Skin epidermis (tissue), 12 donors: ENCODE results near the gene PDE4B.
A peak's percentile ranks its signal among the peaks of the same experiment; 100 is the strongest.

ENCODE experiments used
- H3K27ac ChIP-seq, 21 experiments: fragments of 200-600 bp; sonication (generic) in 11 of 21; one replicate each; pipeline ENCODE4 v1.5.0; 2020; ENCODE audit warnings: mild to moderate bottlenecking in 3 of 21, inconsistent platforms in 2 of 21, moderate library complexity in 2 of 21
- H3K4me3 ChIP-seq, 7 experiments: fragments of 200-600 bp; sonication (generic) in 2 of 7; one replicate each; pipeline ENCODE4 v1.5.0; 2020; ENCODE audit warnings: inconsistent platforms in 2 of 7, mild to moderate bottlenecking in 2 of 7, moderate library complexity in 1 of 7

The PDE4B gene

DNA sequence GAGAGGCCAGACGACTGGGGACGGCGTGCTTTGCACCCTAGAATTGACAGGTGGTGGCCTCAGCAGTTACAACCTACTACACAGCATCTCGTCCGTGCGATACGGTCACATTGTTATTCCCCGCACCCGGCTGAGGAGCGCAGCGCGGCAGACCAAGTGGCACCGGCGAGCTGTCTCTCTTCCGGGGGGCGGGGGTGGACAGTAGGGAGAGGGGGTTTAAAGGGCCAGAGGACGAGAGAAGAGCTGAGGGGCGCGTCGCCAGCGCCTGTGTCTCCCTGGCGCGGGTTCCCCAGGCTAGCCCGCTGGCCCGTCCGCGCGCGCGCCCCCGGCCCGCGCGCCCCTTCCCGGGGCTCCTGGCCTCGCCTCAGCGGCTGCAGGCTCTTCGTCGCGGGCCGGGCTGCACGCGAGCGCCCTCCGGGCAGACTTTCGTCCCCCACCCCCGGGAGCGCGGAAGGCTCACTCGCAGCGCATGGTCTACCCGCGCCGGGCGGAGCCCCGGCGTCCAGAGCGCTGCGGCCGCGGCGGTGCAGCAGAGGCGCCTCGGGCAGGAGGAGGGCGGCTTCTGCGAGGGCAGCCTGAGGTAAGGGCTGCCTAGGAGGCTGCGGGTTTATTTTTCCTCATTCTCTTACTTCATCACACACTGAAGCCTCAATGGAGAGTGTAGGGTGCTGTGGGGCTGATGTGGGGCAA is at the start of gene PDE4B:
PDE4B (plus strand) TSS at position 227 of the 690 bp plus-strand sequence.
- Histone ChIP-seq H3K27ac (no peak within 1 kb of the TSS), H3K4me3 (peak within 1 kb of the TSS in 4 of 7 experiments; percentile 14 to 26 (median 21))

- Histone ChIP-seq H3K4me3 (no peak overlapping the region), H3K27ac (no peak overlapping the region)
These were observed 48.0 kb upstream of the PDE4B start for GRCh38 chr1:65744731-65745130.

DNA sequence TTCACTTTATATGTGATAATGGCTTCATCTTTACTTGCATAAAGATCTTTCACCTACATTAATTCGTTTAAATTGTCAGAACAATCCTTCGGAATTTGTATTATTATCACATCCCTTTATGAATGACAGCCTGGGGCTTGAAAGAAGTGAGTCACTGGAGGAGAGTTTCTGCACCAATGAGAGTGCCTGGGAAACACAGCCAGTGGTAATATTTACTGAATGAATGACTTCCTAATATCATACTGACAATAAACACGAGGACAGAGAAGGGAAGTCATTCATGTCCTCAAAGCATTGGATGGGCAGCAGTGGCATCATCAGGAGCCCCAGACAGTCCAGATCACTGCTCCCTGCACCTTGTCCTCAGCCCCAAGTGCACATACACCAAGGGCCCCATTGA is 40.7 kb upstream of the PDE4B start:
- H3K4me3 ChIP-seq, result no peak overlapping the region
- no peak overlapping the region for H3K27ac ChIP-seq

- Histone ChIP-seq H3K4me3 (no peak overlapping the region), H3K27ac (no peak overlapping the region)
These were observed 36.1 kb upstream of the PDE4B start for GRCh38 chr1:65756616-65757015.

GRCh38 chr1:65757531-65757930 is 35.2 kb upstream of the PDE4B start:
- Histone ChIP-seq H3K27ac (no peak overlapping the region), H3K4me3 (no peak overlapping the region)

DNA sequence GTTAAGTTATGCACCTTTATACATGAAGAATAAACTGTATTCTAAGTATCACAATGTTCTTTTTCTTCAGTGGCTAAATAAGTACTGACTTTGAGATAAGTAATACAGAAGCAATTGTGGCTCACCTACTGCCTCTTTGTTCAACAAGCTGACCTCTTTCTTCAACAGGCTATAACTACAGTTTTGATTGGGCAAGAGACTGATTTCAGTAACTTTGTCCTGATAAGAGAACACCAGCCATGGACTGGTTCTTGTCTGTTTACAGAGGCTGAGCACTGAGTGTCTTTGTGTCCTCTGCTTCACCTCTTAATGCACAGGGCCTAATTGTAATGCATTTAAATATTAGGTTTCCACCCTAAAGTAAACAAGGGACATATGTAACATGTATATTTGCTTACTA is 34.6 kb upstream of the PDE4B start:
- H3K27ac ChIP-seq, result no peak overlapping the region

DNA sequence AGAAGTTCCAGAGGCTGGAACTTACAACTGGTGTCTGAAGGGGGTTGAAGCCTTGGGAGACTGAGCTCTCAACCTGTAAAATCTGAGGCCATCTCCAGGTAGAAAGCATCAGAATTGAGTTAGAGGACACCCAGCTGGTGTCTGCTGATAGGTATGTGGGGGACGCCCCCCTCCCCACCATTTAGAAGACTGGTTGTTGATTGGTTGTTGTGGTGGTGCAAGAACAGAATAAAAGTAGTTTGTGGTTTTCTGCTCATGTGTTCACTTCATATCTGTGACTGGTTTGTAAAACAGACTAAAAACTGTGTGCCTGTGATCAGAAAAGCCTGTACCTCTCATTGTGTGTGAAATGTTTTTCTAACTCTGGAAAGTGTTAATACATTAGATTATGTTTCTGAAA is 33.2 kb upstream of the PDE4B start:
- Histone ChIP-seq H3K27ac (no peak overlapping the region), H3K4me3 (no peak overlapping the region)

More for the DNA sequence above, 34.6 kb upstream of the PDE4B start:
- H3K4me3 ChIP-seq, result no peak overlapping the region

- H3K27ac ChIP-seq, result no peak overlapping the region
- H3K4me3 ChIP-seq, result no peak overlapping the region
These were observed 30.4 kb upstream of the PDE4B start for GRCh38 chr1:65762081-65762862.

- Histone ChIP-seq H3K27ac (no peak overlapping the region), H3K4me3 (no peak overlapping the region)
These were observed 28.6 kb upstream of the PDE4B start for GRCh38 chr1:65764052-65764451.

GRCh38 chr1:65765631-65766030 is 27.1 kb upstream of the PDE4B start:
- Histone ChIP-seq H3K27ac (no peak overlapping the region), H3K4me3 (no peak overlapping the region)

DNA sequence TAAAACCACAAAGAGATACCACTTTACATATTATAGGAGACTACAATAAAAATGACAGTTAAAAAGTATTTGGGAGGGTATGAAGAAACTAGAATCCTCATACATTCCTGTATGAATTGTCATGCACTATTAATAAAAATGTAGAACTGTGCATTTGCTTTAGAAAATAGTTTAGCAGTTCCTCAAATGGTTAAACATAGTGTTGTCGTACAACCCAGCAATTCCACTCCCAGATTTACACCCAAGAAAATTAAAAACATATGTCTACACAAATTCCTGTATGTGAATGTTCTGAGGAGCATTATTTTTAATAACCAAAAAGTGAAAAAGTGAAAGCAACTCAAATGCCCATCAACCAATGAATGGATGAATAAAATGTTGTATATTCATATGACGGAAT is 23.1 kb upstream of the PDE4B start:
- Histone ChIP-seq H3K4me3 (no peak overlapping the region), H3K27ac (no peak overlapping the region)

DNA sequence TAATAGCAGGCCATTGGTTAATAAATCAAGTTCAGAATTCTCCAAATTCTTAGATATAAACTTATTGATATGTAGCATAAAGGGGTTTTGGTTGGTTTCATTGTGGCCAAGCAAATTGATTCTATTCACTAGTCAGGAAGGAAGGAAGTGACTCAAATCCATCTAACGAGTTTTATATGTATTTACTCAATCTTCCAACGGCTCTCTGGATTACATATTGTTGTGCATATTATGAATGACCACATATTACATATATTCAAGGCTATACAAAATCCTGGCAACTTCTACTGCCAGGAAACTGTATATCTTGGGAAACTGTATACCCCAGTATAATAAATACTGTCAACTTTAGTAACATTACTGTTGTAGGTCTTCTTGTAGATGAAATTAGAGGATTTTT is 20.1 kb upstream of the PDE4B start:
- H3K4me3 ChIP-seq, result no peak overlapping the region
- no peak overlapping the region for H3K27ac ChIP-seq

DNA sequence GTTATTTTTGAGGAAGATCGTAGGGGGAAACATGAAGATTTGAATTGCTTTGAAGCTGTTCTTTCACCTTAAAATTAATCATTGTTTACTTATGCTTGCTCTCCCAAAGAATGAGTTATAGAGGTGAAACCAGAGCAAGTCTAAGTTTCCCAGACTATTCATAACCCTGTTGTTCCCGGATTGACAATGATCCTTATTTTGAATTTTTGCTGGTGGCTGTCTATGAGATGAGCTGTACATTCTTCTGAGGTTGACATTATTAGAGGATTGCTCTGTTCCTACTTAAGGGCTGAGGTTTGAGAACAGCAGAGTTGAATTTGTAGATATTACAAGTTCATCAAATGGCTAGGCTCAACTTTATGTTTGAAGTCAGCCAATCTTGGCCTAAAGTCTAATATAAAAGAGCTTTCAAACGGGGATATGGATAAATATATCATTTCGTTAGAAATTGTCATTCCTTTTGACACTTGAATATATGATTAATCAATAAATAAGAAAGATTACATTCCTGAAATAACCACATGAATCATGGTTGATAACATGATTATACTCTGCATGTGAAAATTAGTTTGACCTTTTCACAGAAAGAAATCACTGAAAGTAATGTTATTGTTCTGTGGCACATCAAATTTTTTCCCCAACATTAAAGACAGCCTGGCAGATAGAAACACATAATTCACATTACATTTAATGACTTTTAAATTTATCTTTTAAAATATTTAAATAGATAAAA is 19.1 kb upstream of the PDE4B start:
- Histone ChIP-seq H3K4me3 (no peak overlapping the region), H3K27ac (no peak overlapping the region)

DNA sequence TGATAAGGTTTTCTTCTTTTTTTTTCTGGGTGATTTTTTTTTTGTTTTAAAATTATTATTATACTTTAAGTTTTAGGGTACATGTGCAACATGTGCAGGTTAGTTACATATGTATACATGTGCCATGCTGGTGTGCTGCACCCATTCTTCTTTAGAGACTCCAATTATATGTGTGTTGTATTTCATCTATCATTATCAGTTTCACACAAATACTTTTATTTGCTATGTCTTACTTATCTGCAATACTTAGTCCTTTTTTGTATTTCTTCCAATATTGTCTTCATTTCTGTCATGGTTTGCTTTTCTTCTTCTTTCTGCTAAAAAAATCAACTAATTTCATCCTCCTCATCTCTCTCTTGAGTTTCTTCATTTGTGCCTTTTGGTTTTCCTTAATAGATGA is 3.9 kb upstream of the PDE4B start:
- no peak overlapping the region for H3K4me3 ChIP-seq
- H3K27ac ChIP-seq, result no peak overlapping the region

- no peak overlapping the region for H3K27ac ChIP-seq
- H3K4me3 ChIP-seq, result no peak overlapping the region
These were observed 1.3 kb upstream of the PDE4B start for GRCh38 chr1:65791396-65791795.

DNA sequence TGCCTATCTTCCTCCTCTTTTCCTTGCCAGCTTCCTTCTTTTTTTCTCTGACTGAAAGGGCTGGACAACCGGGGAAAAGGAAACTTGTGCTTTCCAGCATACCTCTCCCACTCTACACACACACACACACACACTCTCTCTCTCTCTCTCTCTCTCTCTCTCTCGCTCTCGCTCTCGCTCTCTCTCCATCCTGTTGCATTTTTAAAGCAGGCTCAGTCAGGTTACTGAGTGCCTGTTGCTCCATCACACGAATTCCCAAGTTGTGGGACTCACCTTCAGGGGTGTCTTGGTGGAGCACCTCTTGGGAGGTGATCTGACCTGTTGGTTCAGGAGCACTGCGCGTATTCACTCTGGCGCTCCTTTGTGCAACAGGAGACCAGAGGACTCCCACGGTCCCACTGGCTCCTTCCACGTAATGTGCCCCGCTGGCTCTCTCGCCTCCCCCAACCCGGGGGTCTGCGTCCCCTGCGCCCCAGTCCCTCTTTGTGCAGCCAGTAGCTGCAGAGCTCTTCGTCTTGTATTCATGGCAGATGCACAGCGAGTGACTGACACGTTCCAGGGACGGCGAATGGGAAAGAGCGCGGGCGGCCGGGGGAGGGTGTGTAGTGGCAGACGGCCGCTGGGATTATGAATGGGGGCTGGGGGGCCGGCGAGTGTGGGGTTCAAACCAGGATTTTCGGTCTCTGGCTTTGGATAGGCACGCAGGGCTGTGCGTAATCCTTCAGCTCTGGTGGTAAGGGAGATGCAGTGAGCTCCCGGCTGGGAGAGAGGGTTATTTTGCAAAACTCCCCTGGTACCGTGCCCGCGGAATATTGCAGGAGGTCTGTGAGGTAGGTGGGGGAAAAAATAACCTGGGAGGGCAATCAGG is 660 bp upstream of the PDE4B start:
- no peak overlapping the region for H3K27ac ChIP-seq

DNA sequence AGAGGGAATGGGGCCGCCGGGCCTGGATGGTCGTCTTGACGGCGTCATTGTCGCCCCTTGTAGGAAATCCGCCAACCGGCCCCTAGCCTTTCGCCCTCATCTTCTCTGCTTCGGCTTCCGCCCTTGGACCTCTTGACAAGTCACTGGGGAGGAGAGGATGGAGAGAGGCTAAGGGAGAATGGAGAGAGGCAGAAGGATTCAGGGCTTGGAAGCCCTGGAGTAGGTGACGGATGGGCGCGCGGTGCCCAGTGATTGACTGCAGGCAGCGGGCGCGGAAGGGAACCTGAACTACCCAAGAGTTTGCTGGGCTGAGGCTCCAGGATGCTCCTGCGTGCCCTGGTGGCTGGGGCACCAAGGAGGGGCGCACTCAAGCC is 651 bp downstream of the PDE4B start:
- no peak overlapping the region for H3K27ac ChIP-seq
- peak overlapping the region in 2 of 7 experiments; percentile 24 to 26 for H3K4me3 ChIP-seq

More for the DNA sequence above, 660 bp upstream of the PDE4B start:
- H3K4me3 ChIP-seq, result peak overlapping the region in 3 of 7 experiments; percentile 14 to 24 (median 18)

DNA sequence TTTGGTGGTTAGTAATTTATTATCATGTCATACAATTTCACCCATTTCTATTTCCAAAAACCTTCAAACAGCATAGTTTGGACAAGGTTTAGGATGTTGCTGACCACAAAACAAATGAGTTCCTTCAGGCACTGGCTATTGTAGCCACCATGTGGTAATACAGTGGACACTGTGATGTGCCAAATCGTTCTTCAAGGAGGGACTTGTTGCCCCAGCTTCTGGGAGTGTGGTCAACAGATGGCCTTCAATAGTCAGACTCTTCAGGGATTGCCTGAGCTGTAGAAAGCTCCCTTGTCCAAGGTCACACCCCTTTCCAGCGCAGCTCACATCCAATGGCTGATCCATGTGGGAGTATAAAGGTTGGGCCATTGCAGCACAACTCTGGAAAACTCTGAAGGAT is 2.6 kb downstream of the PDE4B start:
- Histone ChIP-seq H3K4me3 (no peak overlapping the region), H3K27ac (no peak overlapping the region)

GRCh38 chr1:65799601-65800000 is 6.9 kb downstream of the PDE4B start:
- Histone ChIP-seq H3K4me3 (no peak overlapping the region), H3K27ac (no peak overlapping the region)

DNA sequence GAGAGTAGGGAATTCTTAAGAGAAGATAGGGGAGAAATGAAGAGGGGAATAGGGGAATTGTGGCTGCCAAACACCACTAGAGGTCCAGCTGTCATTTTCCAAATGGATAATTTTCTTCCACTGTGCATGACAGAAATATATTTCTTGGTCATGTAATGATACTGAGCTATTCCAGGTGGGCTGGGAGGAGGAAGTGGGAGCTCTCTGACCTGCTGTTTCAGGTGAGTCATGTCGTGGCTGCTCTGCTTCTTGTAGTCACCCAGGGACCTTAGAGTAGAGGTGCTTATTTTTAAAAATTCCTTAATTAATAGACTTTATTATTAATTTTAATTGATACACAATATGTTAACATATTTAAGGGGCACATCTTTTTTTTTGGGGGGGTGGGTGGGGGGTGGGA is 11.9 kb downstream of the PDE4B start:
- Histone ChIP-seq H3K4me3 (no peak overlapping the region), H3K27ac (no peak overlapping the region)
